ENCODE measurements around the gene RASAL2. TPM values are rescaled to one million over a fixed set of nuclear protein-coding genes. Genes with fewer than 3 reads are reported as not detected.

RASAL2 gene
- total RNA-seq, 1 experiment from 2014 or later: 31.6 TPM

DNA sequence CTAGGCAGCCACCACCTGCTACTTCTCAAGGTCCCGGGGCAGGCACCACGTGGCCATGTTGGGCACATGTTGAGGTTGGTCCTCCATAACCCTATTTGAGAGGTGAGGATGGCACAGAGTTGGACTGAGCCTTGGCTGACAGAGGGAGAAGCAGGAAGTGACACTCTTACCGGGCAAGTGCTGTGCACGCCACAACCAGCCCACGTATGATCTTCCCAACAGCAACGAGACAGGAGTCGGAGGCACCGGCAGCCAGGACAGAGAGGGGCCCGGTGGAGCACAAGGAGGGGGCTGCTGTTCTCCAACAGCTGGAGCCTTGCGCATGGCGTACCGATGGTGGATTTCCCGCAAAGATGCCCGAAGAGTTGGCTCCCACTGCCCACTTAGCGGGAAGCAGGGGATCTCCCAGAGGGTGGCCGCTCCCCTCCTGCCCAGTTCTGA lies 399.4 kb downstream of the RASAL2 start:
- Histone ChIP-seq H3K27me3 (ENCODE audit: control insufficient read depth, insufficient read depth, low read length) (no peaks in the 10 kb centered on the region), H3K9me3 (ENCODE audit: control insufficient read depth, insufficient read depth, low read depth, low read length) (no peaks in the 10 kb centered on the region), H3K27ac (ENCODE audit: low read length) (no peak overlapping the region), H3K4me1 (ENCODE audit: control insufficient read depth, insufficient read depth, low read length) (no peaks in the 10 kb centered on the region), H3K36me3 (ENCODE audit: control insufficient read depth, insufficient read depth, low read length) (no peaks in the 10 kb centered on the region), H3K4me3 (ENCODE audit: low read depth in 2 of 2, low read length in 2 of 2) (no peak overlapping the region)
- no TSS peak for BruUV-seq (replicated peaks)
- no peak for TF ChIP-seq TCF7L2 (IDR thresholded peaks at IDR 0.05; ENCODE audit: low read depth, low read length)
- TF ChIP-seq POLR2AphosphoS5 (IDR thresholded peaks at IDR 0.05; ENCODE audit: low read depth, low read length): no peak
- no peak for TF ChIP-seq REST (IDR thresholded peaks at IDR 0.05; ENCODE audit: insufficient read depth in 1 of 2, low read depth in 2 of 2, low read length in 1 of 2)
- TF ChIP-seq SIN3A (IDR thresholded peaks at IDR 0.05; ENCODE audit: borderline replicate concordance, insufficient read depth, low read depth, low read length): no peak
- TF ChIP-seq CTCF (IDR thresholded peaks at IDR 0.05): no peak
- DNase-seq (ENCODE audit: low read depth, low spot score): no peak
- in situ Hi-C loops (cut with HindIII; ENCODE audit: low pct_unique_long_range_greater_than_20kb, low sequenced_read_pairs): no loop called here
- no peak for ATAC-seq
- POLR2A ChIA-PET: no interaction called here
- CTCF ChIA-PET: no interaction called here
- intact Hi-C loops (cut with micrococcal nuclease; ENCODE audit: unreplicated experiment): no loop called here

DNA sequence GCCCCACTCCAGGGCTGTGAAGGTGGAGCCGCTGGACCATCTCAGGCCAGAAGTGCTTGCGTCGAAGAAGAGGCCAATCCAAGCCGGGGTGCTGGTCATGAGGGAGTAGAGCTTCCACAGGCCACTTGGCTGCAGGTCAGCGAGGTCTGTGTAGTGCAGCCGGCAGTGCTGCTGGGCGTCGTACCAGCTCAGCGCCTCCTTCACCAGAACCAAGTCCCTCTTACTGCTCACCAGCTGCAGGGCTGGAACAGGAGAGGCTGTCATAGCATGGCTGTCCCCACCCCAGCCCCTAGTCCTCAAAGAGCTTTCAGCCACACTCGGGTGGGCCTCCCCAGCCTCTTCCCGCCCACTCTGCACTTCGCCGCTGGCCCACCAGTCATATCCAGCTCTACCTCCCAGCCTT lies 400.7 kb downstream of the RASAL2 start:
- no peak for DNase-seq (ENCODE audit: low read depth, low spot score)
- POLR2A ChIA-PET: interaction anchor here (0.6 kb wide), 1 partner anchor 56 kb away, joined by 11 read pairs; no protein-coding TSS in a partner anchor

More for the DNA sequence above, 400.7 kb downstream of the RASAL2 start:
- ATAC-seq: no peak
- in situ Hi-C loops (cut with HindIII; ENCODE audit: low pct_unique_long_range_greater_than_20kb, low sequenced_read_pairs) (no loop called here), intact Hi-C loops (cut with micrococcal nuclease; ENCODE audit: unreplicated experiment) (no loop called here)
- no peak overlapping the region for H3K27ac ChIP-seq (ENCODE audit: low read length)
- no peak overlapping the region for H3K4me3 ChIP-seq (ENCODE audit: low read depth in 2 of 2, low read length in 2 of 2)
- BruUV-seq (replicated peaks): no TSS peak
- CTCF ChIA-PET: no interaction called here
- H3K9me3 ChIP-seq (ENCODE audit: control insufficient read depth, insufficient read depth, low read depth, low read length): no peaks in the 10 kb centered on the region
- TF ChIP-seq POLR2AphosphoS5 (IDR thresholded peaks at IDR 0.05; ENCODE audit: low read depth, low read length) (no peak), SIN3A (IDR thresholded peaks at IDR 0.05; ENCODE audit: borderline replicate concordance, insufficient read depth, low read depth, low read length) (no peak), CTCF (IDR thresholded peaks at IDR 0.05) (no peak), TCF7L2 (IDR thresholded peaks at IDR 0.05; ENCODE audit: low read depth, low read length) (no peak), REST (IDR thresholded peaks at IDR 0.05; ENCODE audit: insufficient read depth in 1 of 2, low read depth in 2 of 2, low read length in 1 of 2) (no peak)
- no peaks in the 10 kb centered on the region for H3K36me3 ChIP-seq (ENCODE audit: control insufficient read depth, insufficient read depth, low read length)
- no peaks in the 10 kb centered on the region for H3K27me3 ChIP-seq (ENCODE audit: control insufficient read depth, insufficient read depth, low read length)
- no peaks in the 10 kb centered on the region for H3K4me1 ChIP-seq (ENCODE audit: control insufficient read depth, insufficient read depth, low read length)
